Brain microvascular endothelial cell (primary cell): ENCODE results near the gene KCNQ5.

Experiments used
- DNase-seq: peaks from one replicate; pipeline ENCODE4 v3.0.0-alpha.2; 2020
- H3K27ac ChIP-seq: fragments of 250-450 bp; sonication (Bioruptor Pico); 2 replicates; pipeline ENCODE4 v1.5.1; 2020; ENCODE audit warnings: mild to moderate bottlenecking, moderate library complexity
- H3K27me3 ChIP-seq: fragments of 250-450 bp; sonication (Bioruptor Pico); replicated peaks from 2 replicates; pipeline ENCODE4 v1.5.1; 2020; ENCODE audit warnings: mild to moderate bottlenecking
- H3K36me3 ChIP-seq: fragments of 250-450 bp; sonication (Bioruptor Pico); replicated peaks from 2 replicates; pipeline ENCODE4 v1.5.1; 2020; ENCODE audit warnings: mild to moderate bottlenecking
- H3K4me3 ChIP-seq: 2 replicates; pipeline ENCODE4 v1.5.1; 2011; ENCODE audit warnings: low read depth, mild to moderate bottlenecking, control low read depth, low read length, moderate library complexity
- CTCF ChIP-seq: IDR thresholded peaks from 2 replicates; pipeline ENCODE4 v1.5.1; 2011; ENCODE audit warnings: low read depth, mild to moderate bottlenecking, moderate library complexity, low read length, control low read depth, inconsistent platforms; ENCODE audit errors: missing control alignments
- in situ Hi-C: cut with HindIII; loops from 2 replicates; pipeline ENCODE4 v1.10.0; 2017; ENCODE audit warnings: low sequenced_read_pairs, low pct_ligation_motif_present

KCNQ5 gene

DNA sequence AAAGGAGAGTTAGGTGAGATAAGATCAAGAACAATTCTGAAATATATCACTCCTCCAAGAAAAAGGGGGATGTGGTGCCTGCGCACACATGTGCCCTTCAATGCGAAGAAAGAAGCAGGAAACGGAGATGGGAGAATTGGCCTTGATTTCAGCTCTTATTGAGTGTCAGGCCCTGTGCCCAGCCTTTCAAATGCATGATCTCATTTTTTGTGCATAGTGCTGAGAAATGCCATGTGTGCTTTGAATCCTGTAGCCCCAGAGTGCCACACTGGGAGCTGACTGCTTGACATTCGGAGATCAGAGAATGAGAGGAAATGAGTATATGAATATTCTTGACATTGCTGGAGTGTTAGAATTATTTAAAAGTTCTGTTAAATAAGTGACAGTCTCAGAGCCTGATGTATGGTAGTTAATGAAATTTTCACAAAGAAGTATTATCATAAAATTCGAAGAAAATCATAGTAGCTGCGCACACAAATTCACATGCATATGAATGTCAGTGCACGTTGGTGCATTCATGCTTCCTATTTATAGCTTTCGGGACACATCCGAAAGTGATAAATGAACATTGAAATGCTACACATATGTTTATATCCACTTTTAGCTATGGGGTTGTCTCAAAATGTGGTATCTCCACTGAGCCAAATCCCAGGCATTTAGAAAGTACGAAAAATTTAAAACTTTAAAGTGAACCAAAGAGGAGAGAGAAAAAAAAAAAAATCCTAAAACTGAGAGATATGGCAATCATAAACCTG, 172.0 kb downstream of the KCNQ5 start:
- no peaks in the 10 kb centered on the region for H3K27me3 ChIP-seq
- no peaks in the 10 kb centered on the region for H3K36me3 ChIP-seq
- TF ChIP-seq CTCF, result no peak
- no peak overlapping the region for H3K4me3 ChIP-seq
- H3K27ac ChIP-seq, result no peak overlapping the region
- in situ Hi-C loops, result no loop called here
- no peak for DNase-seq

DNA sequence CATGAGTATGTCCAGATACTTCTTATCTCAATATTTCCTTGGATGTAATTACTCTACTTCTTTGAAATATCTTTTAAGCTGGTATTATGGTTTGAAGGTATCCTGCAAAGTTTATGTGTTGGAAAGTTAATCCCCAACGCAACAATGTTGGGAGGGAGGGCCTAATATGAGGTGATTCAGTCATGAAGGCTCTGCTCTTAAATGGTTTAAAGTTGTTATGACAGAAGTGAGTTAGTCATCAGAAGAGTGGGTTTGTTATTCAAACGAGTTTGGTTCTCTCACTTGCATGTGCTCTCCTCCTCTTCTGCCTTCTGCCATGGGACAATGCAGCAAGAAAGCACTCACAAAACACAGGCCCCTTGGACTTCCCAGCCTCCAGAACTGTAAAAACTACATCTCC, 176.3 kb downstream of the KCNQ5 start:
- in situ Hi-C loops, result no loop called here
- Histone ChIP-seq H3K27ac (no peak overlapping the region), H3K27me3 (no peaks in the 10 kb centered on the region), H3K4me3 (no peak overlapping the region), H3K36me3 (no peaks in the 10 kb centered on the region)
- no peak for TF ChIP-seq CTCF
- DNase-seq, result peak; percentile 51

- H3K27ac ChIP-seq, result no peak overlapping the region
- no peaks in the 10 kb centered on the region for H3K36me3 ChIP-seq
- in situ Hi-C loops, result no loop called here
- no peaks in the 10 kb centered on the region for H3K27me3 ChIP-seq
- no peak overlapping the region for H3K4me3 ChIP-seq
- TF ChIP-seq CTCF, result no peak
- no peak for DNase-seq
Measured at GRCh38 chr6:72809746-72810379, 188.0 kb downstream of the KCNQ5 start.

GRCh38 chr6:72810571-72811280, 188.9 kb downstream of the KCNQ5 start:
- in situ Hi-C loops, result no loop called here
- no peaks in the 10 kb centered on the region for H3K27me3 ChIP-seq
- no peak for DNase-seq
- TF ChIP-seq CTCF, result no peak
- no peaks in the 10 kb centered on the region for H3K36me3 ChIP-seq
- H3K4me3 ChIP-seq, result no peak overlapping the region
- H3K27ac ChIP-seq, result no peak overlapping the region

DNA sequence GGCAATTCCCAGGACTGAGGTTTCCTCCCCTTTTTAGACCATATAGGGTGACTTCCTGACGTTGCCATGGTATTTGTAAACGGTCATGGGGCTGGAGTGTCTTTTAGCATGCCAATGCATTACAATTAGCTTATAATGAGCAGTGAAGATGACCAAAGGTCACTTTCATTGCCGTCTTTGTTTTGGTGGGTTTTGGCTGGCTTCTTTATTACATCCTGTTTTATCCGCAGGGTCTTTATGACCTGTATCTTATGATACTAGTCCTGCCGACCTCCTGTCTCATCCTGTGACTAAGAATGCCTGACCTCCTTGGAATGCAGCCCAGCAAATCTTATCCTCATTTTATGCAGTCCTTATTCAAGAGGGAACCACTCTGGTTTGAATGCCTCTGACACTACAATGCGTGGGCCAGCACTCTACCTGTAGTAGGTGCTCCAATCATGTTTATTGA, 190.1 kb downstream of the KCNQ5 start:
- TF ChIP-seq CTCF, result no peak
- in situ Hi-C loops, result no loop called here
- no peaks in the 10 kb centered on the region for H3K36me3 ChIP-seq
- DNase-seq, result peak; percentile 60
- no peak overlapping the region for H3K27ac ChIP-seq
- no peaks in the 10 kb centered on the region for H3K27me3 ChIP-seq
- H3K4me3 ChIP-seq, result no peak overlapping the region
